RWPE2 (cell line): ENCODE measurements around the gene EZR.
A peak's percentile ranks its signal among the peaks of the same experiment; 100 is the strongest.

Experiments
- ATAC-seq: fragments of 200-7000 bp; cut with Tn5 transposase; 3 replicates; pipeline ENCODE4 v1.9.1; 2021; ENCODE audit warnings: low read depth
- DNase-seq: peaks from one replicate; pipeline ENCODE4 v3.0.0-alpha.2; 2020; ENCODE audit warnings: low spot score
- H3K27ac ChIP-seq: fragments of 450-650 bp; 2 replicates; pipeline ENCODE4 v1.5.1; 2017; ENCODE audit warnings: mild to moderate bottlenecking; ENCODE audit not compliant: poor library complexity, severe bottlenecking
- H3K27me3 ChIP-seq: fragments of 250-450 bp; sonication (Bioruptor Pico); 2 replicates; pipeline ENCODE4 v1.5.1; 2021; ENCODE audit warnings: mild to moderate bottlenecking, moderate library complexity; ENCODE audit not compliant: insufficient read depth, poor library complexity, severe bottlenecking
- H3K36me3 ChIP-seq: fragments of 250-450 bp; sonication (Bioruptor Pico); 2 replicates; pipeline ENCODE4 v1.5.1; 2020; ENCODE audit warnings: low read depth, mild to moderate bottlenecking, moderate library complexity
- H3K4me1 ChIP-seq: fragments of 250-450 bp; sonication (Bioruptor Pico); 2 replicates; pipeline ENCODE4 v1.5.1; 2021; ENCODE audit warnings: mild to moderate bottlenecking, moderate library complexity; ENCODE audit not compliant: insufficient read depth, poor library complexity, severe bottlenecking
- H3K4me3 ChIP-seq: fragments of 250-450 bp; sonication (Bioruptor Pico); 2 replicates; pipeline ENCODE4 v1.5.1; 2021; ENCODE audit warnings: mild to moderate bottlenecking, moderate library complexity; ENCODE audit not compliant: severe bottlenecking
- H3K9me3 ChIP-seq: fragments of 250-450 bp; sonication (Bioruptor Pico); 2 replicates; pipeline ENCODE4 v1.5.1; 2021; ENCODE audit warnings: mild to moderate bottlenecking, moderate library complexity; ENCODE audit not compliant: severe bottlenecking
- CTCF ChIP-seq: fragments of 450-650 bp; IDR thresholded peaks from one replicate; pipeline ENCODE4 v1.5.1; 2017; ENCODE audit warnings: mild to moderate bottlenecking, moderate library complexity; ENCODE audit not compliant: poor library complexity, severe bottlenecking

EZR gene

DNA sequence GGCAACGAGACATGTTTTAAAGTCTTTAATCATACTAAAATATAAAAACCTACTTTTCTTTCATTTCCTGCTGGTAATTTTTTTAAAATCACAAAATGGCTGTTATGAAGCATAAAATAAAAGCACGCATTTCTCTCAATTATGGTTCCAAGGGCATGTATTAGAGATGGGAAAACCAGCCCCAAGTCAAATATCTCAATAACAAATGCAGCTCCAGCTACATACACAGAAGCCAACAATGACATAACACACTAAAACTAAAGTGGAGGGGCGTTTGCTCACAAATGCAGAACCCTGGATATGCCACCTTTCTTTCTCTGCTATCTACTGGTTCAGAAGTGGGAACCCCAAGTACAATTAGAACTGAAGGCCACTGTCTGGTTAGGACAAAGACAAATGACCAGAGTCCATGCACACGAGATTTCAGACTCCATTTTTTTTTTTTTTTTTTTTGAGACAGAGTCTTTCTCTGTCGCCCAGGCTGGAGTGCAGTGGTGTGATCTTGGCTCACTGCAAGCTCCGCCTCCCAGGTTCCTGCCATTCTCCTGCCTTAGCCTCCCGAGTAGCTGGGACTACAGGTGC, 27.8 kb downstream of the EZR start:
- H3K27ac ChIP-seq = peak overlapping the region; percentile 7
- H3K9me3 ChIP-seq = no peaks in the 10 kb centered on the region
- no peak overlapping the region for H3K4me3 ChIP-seq
- H3K36me3 ChIP-seq = peaks cover 79% of the 10 kb centered on the region
- H3K27me3 ChIP-seq = no peaks in the 10 kb centered on the region
- DNase-seq (no peak), ATAC-seq (no peak)
- no peak for TF ChIP-seq CTCF
- H3K4me1 ChIP-seq = peaks cover 42% of the 10 kb centered on the region

- no peak overlapping the region for H3K4me3 ChIP-seq
- peak overlapping the region; percentile 92 for H3K27ac ChIP-seq
- no peak for DNase-seq
- H3K36me3 ChIP-seq = peaks cover 83% of the 10 kb centered on the region
- H3K9me3 ChIP-seq = no peaks in the 10 kb centered on the region
- H3K4me1 ChIP-seq = peaks cover 39% of the 10 kb centered on the region
- no peak for TF ChIP-seq CTCF
- ATAC-seq = no peak
- H3K27me3 ChIP-seq = no peaks in the 10 kb centered on the region
These were observed 29.9 kb downstream of the EZR start for GRCh38 chr6:158789115-158789917.

GRCh38 chr6:158787395-158787794, 31.8 kb downstream of the EZR start:
- ATAC-seq (no peak), DNase-seq (no peak)
- no peak for TF ChIP-seq CTCF
- Histone ChIP-seq H3K4me1 (peaks cover 35% of the 10 kb centered on the region), H3K27me3 (no peaks in the 10 kb centered on the region), H3K4me3 (no peak overlapping the region), H3K27ac (peak overlapping the region; percentile 92), H3K36me3 (peaks cover 94% of the 10 kb centered on the region), H3K9me3 (no peaks in the 10 kb centered on the region)

DNA sequence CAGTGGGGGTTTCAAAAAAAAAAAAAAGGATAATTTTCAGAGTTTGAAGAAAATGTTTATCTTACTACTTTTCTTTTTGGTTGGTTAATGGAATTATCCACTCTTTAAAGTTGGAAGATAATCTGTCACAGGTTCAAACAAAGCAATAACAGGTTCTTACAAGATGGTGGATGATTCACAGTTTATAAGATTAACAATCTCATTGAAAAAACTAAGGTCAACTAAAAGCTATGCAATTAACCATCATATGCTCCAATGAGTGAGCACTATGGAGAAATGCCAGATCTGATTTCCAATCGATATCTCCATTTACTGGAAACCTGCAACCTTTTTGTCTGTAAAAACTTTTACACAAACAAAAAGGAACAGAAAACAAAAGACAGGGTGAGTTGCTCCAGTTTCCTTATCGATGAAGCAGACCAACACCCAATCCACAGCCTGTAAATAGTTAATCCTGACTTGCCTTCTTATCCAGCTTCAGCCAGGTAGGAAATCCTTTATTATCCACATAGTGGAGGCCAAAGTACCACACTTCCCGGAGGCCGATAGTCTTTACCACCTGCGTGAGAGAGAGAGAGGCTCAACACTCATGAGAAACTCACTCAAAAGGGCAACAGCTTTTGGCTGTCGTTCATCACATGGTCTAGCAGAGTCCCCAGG, 32.4 kb downstream of the EZR start:
- no peak for TF ChIP-seq CTCF
- H3K27ac ChIP-seq = peak overlapping the region; percentile 92
- no peaks in the 10 kb centered on the region for H3K27me3 ChIP-seq
- no peak for ATAC-seq
- no peak for DNase-seq
- H3K9me3 ChIP-seq = no peaks in the 10 kb centered on the region
- H3K4me1 ChIP-seq = peaks cover 39% of the 10 kb centered on the region
- peaks cover 96% of the 10 kb centered on the region for H3K36me3 ChIP-seq
- no peak overlapping the region for H3K4me3 ChIP-seq
